Prostate gland (tissue), 2 donors: ENCODE data around the gene POU3F2. TPM values are rescaled to one million over a fixed set of nuclear protein-coding genes. Genes with fewer than 3 reads are reported as not detected.

Experiments
- DNase-seq: peaks from one replicate; pipeline ENCODE4 v3.0.0-alpha.2; 2019; ENCODE audit warnings: low spot score
- H3K27ac ChIP-seq, 2 donors: fragments of 200-600 bp; sonication (generic); 2 replicates each; pipeline ENCODE4 v1.5.1; 2017 to 2019
- H3K27me3 ChIP-seq: fragments of 200-600 bp; sonication (generic); replicated peaks from 2 replicates; pipeline ENCODE4 v1.5.1; 2019; ENCODE audit not compliant: insufficient read depth
- H3K36me3 ChIP-seq, 2 donors: fragments of 200-600 bp; sonication (generic); 1 replicate in 1 of 2; 2 replicates in 1 of 2; pipeline versions ENCODE4 v1.5.1 to v1.8.1; 2017 to 2019
- H3K4me1 ChIP-seq: fragments of 200-600 bp; sonication (generic); replicated peaks from 2 replicates; pipeline ENCODE4 v1.5.1; 2019
- H3K4me3 ChIP-seq, 2 donors: fragments of 200-600 bp; sonication (generic); 2 replicates each; pipeline ENCODE4 v1.5.1; 2017 to 2019
- H3K9me3 ChIP-seq: fragments of 200-600 bp; sonication (generic); 2 replicates; pipeline ENCODE4 v1.5.1; 2017
- POLR2A ChIP-seq: fragments of 450-650 bp; IDR thresholded peaks from one replicate; pipeline ENCODE4 v1.6.1; 2016; ENCODE audit warnings: antibody characterized with exemption, mild to moderate bottlenecking
- POLR2AphosphoS5 ChIP-seq: sonication (generic); formaldehyde crosslinking; IDR thresholded peaks from one replicate; pipeline ENCODE4 v1.6.1; 2017; ENCODE audit warnings: antibody characterized with exemption
- WGBS: methylation state at CpG from one replicate; pipeline ENCODE4 v1.1.5; 2018; 5-methylcytosine and 5-hydroxymethylcytosine counted together
- intact Hi-C: fragments of 100-400 bp; cut with DNase I; formaldehyde crosslinking; loops from one replicate; pipeline ENCODE4 v1.14.2; 2022
- total RNA-seq, 2 donors: library from RNA; depleted of rRNA; stranded (reverse); fragments of >200 nt; gene quantifications; one replicate each; pipeline ENCODE4 v1.1.0, GENCODE V29; 2016
- TF ChIP-seq, protein P1 (sequence below), 4 experiments: fragments of 200-600 bp in 2 of 4; fragments of 450-650 bp in 2 of 4; sonication (generic) in 2 of 4; IDR thresholded peaks; 1 replicate in 3 of 4; 2 replicates in 1 of 4; pipeline ENCODE4 v1.5.1; 2016 to 2019; ENCODE audit warnings: antibody characterized with exemption in 4 of 4, mild to moderate bottlenecking in 2 of 4, moderate library complexity in 2 of 4

The POU3F2 gene
- total RNA-seq, 2 donors from 2014 or later = not detected

DNA sequence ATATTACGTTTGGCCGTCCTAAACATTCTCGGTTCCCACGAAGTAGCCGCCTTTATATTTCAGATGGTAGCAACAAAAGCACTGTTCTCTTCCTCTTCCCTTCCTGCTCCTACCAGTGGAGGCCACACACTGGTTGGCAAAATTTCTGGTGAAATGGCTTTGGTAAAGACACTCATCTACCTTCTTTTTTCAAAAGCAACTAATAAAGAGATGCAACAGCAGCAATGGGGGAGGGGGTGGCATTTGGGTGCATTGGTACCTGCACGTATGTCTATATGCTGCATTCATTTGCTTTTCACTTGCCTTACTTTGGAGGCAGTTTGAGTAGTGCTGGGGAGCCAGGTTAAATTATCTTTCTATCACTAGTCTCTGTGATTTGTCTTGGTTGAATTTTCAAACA is 6.0 kb downstream of the POU3F2 start:
- Histone ChIP-seq H3K4me3 (no peak overlapping the region), H3K9me3 (no peaks in the 10 kb centered on the region), H3K36me3 (no peaks in the 10 kb centered on the region), H3K27ac (no peak overlapping the region), H3K4me1 (no peaks in the 10 kb centered on the region), H3K27me3 (peaks cover 59% of the 10 kb centered on the region)
- no peak for TF ChIP-seq POLR2AphosphoS5
- no peak for TF ChIP-seq POLR2A
- TF ChIP-seq, protein P1, sequence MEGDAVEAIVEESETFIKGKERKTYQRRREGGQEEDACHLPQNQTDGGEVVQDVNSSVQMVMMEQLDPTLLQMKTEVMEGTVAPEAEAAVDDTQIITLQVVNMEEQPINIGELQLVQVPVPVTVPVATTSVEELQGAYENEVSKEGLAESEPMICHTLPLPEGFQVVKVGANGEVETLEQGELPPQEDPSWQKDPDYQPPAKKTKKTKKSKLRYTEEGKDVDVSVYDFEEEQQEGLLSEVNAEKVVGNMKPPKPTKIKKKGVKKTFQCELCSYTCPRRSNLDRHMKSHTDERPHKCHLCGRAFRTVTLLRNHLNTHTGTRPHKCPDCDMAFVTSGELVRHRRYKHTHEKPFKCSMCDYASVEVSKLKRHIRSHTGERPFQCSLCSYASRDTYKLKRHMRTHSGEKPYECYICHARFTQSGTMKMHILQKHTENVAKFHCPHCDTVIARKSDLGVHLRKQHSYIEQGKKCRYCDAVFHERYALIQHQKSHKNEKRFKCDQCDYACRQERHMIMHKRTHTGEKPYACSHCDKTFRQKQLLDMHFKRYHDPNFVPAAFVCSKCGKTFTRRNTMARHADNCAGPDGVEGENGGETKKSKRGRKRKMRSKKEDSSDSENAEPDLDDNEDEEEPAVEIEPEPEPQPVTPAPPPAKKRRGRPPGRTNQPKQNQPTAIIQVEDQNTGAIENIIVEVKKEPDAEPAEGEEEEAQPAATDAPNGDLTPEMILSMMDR (IDR thresholded peaks at IDR 0.05) = no peak
- WGBS = 52% methylated on average over 6 of the region's 6 CpGs
- intact Hi-C loops = no loop called here
- DNase-seq = no peak

DNA sequence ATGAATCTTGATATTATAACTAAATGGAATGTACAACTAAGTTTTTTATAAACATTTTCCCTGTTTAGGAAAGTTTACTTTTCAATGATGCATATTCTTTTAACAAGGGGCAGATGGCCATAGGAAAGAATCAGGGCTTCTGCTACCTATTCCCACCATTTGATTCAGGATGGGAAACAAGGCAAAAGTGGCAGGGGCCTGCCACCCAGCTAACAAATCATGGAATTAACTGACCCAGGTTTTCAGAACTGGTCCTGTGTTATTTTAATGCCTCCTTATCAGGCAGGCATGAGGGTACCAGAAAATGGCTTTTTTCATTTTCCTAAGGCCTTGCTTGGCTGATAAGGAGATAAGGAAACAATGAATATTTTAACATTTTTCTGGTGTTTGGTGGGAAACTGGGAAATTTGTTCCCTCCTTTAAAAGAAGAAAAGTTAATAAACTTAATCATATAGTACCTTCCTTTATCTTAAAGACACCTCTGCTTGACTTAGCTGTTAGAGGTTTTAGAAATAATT is 6.7 kb downstream of the POU3F2 start:
- H3K36me3 ChIP-seq = no peaks in the 10 kb centered on the region
- TF ChIP-seq, protein P1 (IDR thresholded peaks at IDR 0.05) = no peak
- TF ChIP-seq POLR2AphosphoS5 = no peak
- no peak for TF ChIP-seq POLR2A
- no peak overlapping the region for H3K4me3 ChIP-seq
- intact Hi-C loops = no loop called here
- H3K27ac ChIP-seq = no peak overlapping the region
- H3K27me3 ChIP-seq = peaks cover 53% of the 10 kb centered on the region
- no peaks in the 10 kb centered on the region for H3K9me3 ChIP-seq
- H3K4me1 ChIP-seq = no peaks in the 10 kb centered on the region
- DNase-seq = no peak

DNA sequence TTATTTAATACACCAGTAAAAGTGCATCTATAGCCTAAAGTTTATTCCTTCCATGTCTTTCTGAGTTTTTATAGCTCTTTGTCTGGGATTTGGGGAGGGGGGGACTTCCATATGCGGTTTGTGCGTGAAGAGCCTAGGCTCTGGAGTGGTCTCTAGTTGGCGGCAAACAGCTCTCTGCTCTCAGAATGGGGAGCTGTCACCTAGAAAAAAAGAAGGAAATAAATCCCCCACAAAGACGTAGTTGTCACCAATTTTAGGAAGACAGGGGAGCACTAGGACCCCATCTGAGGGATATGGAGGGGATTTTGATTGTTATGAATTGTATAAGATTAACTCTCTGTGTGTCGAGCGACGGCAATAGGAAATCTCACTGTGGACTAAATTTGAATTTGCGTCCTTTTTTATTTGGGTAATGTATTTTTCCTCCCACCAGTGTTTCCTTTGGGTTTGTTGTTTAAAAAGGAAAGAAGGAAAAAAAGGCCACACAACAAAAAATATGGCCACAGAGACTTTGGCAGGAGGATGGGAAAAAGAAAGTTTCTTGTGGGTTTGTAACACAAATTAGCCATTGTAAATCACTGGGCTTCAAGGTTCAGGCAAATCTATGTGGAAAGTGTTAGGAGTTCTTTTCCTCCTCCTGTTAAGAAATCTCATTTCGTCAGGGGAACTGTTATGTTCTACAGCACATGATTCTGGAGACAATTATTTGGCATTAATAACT is 7.4 kb downstream of the POU3F2 start:
- Histone ChIP-seq H3K27ac (no peak overlapping the region), H3K36me3 (no peaks in the 10 kb centered on the region), H3K4me1 (no peaks in the 10 kb centered on the region), H3K4me3 (no peak overlapping the region), H3K27me3 (peaks cover 54% of the 10 kb centered on the region), H3K9me3 (no peaks in the 10 kb centered on the region)
- TF ChIP-seq, protein P1 (IDR thresholded peaks at IDR 0.05) = no peak
- no peak for TF ChIP-seq POLR2AphosphoS5
- TF ChIP-seq POLR2A = no peak
- intact Hi-C loops = no loop called here
- WGBS = 20% methylated on average over 9 of the region's 9 CpGs
- no peak for DNase-seq

DNA sequence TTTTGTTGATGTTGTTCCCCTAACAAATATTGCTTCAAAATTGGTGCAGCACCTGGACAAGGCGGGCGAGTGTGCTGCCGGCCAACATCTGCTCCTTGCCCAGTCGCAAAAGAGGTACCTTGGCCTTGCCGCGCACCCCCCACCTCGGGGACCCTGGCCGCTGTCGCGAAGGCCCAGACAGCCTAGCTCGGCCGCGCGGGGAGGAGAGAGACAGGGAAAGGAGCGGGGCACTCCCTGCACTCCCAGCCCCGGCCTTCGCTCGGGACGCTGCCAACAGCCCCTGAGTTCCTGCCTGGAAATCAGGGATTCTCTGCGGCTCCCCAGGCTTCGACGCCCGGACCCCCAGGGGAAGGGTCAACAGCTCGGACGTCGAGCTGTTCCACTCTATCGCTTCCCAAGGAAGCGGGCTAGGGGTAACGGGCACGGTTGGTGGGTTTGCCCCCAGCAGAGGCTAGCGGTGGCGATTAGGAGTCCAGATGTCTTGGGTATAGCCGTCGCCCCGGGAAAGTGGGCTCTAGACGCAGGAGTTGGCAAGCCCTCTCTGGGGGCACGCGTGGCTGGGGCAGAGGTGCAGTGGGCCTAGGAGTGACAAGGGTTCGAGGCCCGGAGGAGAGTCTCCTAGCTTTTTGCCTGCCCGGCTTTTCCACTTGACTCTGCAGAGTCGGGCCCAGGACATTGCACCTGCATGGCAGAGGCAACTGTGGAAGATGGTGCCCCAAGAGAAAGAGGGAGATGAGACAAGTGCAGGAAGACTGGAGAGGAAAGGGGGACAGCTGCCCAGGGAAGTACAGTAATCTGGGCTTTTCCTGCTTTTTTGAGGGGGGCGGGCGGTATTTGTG is 8.2 kb downstream of the POU3F2 start:
- Histone ChIP-seq H3K36me3 (no peaks in the 10 kb centered on the region), H3K27ac (no peak overlapping the region), H3K27me3 (peaks cover 51% of the 10 kb centered on the region), H3K9me3 (no peaks in the 10 kb centered on the region), H3K4me3 (no peak overlapping the region), H3K4me1 (no peaks in the 10 kb centered on the region)
- 12% methylated on average over 24 of the region's 44 CpGs for WGBS
- no peak for DNase-seq
- intact Hi-C loops = no loop called here
- TF ChIP-seq POLR2A (no peak), POLR2AphosphoS5 (no peak)
- TF ChIP-seq, protein P1 (IDR thresholded peaks at IDR 0.05) = no peak
